CMK (cell line): Measurements from ENCODE around the gene CCDC17.

Experiments used
- DNase-seq: peaks from one replicate; pipeline ENCODE4 v3.0.0-alpha.2; 2010; ENCODE audit warnings: low read depth

The CCDC17 gene

DNA sequence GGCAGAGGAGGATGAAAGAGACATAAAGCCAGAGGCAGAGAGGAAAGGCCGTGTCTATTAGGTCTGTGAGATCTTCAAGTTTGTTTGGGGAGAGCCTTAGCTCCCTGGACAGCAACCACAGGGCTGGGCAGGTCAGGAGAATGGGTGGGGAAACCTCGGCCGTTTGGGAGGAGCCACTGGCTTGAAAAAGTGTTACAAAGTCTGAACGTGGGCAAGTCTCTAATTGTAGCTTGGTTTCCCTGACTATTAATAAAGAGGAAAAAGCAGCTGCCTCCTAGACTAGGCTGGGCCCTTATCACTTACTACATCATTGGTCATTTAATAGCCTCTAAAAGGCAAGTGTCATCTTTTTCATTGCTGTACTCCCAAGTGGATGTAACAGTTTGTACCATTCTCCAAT lies at the start of gene CCDC17:
Gene CCDC17, minus strand, starts transcription at position 83 of the 400 bp plus-strand sequence. CDS start 145 bp downstream, outside the sequence.
- no peak for DNase-seq

DNA sequence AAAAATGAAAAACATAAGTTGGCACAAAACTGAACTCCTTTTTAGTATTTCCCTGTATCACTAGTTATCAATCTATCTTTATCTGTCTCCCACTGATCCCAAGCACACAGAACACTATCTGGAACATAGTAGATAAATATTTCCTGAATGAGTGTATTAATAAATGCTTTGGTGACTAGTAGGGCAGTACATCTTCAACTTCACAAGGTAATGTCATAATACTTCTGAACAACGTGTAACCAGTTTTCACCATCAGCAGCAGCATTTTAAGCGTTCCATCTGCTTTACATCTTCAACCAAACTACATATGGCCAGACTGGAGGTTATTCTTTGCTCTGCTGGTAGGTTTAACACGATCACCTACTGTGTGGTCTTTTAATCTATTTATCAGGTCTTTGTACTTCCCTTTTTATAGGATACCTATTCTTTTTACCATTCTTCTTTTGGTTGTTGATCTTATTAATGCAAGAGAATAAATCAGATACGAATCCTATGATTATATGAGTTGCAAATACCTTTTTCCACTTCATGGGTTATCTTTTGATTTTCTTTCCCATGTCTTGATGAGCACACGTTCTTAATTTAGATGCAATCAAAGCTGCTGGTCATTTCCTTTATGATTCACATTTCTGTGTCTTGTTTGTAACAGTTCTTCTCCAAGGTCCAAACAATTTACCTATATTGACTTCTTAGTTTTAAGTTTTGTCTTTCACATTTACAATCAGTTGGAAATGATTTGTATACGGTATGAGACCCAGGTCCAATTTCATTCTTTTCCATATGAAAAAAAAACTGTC lies 46.2 kb upstream of the CCDC17 start:
- no peak for DNase-seq

DNA sequence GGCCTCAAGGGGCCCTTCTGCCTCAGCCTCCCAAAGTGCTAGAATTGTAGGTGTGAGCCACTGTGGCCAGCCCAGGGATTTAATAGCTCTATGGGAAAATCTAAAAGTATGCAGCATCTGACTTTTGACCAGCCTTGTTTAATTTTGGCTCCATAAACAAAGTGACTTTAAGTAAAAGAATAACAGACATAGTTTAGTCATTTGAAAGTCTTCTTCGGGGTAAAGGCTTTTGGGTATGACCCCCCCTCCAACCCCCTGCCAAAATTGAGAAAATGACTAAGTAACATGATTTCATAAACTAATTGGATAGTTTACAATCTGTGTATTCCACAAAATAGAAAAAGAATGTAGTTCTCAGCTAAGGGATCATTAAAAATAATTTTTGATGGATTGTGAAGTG lies 45.5 kb upstream of the CCDC17 start:
- no peak for DNase-seq

DNA sequence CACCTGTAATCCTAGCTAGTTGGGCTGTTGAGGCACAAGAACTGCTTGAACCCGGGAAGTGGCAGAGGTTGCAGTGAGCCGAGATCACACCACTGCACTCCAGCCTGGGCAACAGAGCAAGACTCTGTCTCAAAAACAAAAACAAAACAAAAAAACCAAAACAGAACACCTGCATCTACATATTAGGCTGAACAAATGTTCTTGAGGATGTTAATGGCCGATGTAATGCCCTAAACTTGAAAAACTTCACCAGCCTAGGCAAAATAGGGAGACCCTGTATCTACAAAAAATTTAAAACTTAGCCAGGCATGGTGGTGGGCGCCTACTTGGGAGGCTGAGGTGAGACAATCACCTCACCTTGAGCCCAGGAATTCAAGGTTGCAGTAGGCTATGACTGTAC lies 44.7 kb upstream of the CCDC17 start:
- DNase-seq = no peak

DNA sequence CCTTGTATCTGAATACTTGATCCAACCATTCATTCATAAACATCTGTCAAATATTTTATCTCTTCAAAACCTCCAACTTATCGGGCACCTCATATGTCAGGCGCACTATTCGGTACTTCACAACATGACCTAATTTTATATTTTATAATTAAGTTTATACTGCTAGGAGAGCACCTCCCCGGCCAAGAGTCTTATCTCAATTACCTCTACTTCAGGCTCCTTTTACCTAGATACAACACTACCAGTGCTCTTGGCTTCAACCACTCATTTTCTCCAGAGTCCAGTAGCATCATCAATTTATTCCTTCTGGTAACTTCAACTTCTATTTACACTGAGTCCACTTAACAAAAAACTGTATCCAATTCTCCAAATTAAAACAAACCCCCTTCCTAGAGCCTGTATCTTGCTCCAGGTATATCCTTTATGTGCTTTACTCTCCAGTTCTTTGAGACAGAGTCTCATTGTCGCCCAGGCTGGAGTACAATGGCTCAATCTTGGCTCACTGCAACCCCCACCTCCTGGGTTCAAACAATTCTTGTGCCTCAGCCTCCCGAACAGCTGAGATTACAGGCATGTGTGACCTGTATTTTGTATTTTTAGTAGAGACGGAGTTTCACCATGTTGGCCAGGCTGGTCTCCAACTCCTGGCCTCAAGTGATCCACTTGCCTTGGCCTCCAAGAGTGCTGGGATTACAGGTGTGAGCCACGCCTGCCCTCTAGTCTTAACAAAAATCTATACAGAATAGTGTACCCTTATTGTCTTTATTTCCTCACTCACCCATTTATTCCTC lies 43.7 kb upstream of the CCDC17 start:
- no peak for DNase-seq

DNA sequence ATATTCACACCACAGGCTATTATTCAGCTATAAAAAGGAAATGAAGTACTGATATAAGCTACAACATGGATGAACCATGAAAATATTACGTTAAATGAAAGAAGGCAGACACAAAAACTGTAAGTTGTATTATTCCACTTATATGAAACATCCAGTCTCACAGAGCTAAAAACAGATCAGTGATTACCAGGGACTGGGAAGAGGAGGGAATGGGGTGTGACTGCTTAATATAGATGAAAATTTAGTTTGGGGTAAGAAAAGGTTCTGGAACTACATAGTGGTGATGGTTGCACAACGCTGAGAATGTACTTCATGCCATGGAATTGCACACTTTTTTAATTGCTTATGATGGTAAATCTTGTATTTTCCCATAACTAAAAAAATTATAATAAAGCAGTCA lies 43.0 kb upstream of the CCDC17 start:
- no peak for DNase-seq

DNA sequence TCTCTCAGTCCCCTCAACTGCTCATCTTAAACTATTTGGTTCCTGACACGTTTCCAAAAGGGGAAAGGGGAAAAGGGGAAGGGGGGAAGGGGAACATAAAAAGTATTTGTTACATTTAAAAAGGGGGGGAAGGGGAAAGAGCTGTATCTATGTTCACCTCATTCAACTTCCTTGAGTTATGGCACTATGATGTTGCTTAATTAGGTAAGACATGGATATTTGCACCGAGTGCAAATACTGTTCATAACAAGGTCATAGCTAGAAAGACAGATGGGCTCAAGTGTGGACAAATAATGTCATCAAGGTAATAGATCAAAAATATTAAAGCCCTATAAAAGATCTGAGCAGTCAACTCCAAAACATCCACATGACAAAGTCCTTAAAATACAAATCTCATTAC lies 36.5 kb upstream of the CCDC17 start:
- no peak for DNase-seq

DNA sequence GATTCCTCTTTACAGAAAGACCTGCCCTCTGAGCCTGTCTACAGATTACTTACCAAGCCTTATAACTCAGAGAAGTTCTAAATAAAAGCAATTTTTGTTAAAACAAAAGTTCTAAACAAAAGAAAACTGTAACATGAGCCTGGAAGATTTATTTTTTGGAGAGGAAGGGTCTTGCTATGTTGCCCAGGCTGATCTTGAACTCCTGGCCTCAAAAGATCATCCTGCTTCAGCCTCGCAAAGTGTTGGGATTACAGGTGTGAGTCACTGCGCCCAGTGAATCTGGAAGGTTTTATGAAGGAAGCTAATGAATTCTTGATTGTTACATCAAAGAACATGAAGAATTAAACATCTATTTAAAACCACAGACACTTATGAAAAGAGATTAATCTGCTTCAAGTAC lies 35.4 kb upstream of the CCDC17 start:
- no peak for DNase-seq

DNA sequence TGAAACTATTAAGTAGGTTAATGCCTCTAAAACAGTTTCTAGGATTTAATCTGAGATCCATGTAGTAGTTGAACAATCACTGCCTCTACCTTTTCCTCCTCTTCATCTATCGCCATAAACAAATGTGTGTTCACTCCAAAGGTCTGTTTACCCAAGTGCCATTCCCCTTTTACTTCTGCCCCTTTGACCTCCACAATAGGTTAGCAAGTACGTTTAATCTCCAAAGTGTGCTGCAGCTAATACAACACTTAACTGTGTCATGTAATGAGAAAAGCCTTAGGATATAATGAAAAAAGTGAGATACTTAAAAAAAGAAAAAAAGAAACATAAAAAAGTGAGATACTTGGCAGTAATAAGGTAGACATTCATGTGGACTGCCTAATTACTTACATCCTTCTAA lies 34.3 kb upstream of the CCDC17 start:
- DNase-seq = no peak

DNA sequence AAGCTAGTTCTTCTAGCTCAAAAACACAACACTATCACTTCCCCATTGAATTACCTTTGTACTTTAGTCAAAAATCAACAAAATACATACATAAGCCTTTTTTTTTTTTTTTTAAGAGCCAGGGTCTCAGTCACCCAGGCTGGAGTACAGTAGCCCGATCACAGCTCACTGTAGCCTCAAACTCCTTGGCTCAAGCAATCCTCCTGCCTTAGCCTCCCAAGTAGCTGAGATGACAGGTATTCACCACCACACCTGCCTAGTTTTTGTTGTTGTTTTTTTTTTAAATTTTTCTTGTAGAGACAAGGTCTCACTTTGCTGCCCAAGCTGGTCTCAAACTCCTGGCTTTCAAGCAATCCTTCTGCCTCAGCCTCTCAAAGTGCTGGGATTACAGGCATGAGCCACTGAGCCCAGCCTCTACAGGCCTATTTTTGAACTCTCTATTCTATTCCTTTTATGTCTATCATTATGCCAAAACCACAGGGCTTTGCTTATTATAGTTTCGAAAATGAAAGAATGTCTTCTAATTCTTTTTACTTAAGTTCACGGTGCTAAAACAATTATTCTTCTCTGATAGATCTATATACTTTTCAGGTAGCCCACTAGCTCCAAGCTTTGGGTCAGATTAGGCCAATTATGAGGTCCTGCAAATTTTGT lies 32.8 kb upstream of the CCDC17 start:
- DNase-seq = no peak

DNA sequence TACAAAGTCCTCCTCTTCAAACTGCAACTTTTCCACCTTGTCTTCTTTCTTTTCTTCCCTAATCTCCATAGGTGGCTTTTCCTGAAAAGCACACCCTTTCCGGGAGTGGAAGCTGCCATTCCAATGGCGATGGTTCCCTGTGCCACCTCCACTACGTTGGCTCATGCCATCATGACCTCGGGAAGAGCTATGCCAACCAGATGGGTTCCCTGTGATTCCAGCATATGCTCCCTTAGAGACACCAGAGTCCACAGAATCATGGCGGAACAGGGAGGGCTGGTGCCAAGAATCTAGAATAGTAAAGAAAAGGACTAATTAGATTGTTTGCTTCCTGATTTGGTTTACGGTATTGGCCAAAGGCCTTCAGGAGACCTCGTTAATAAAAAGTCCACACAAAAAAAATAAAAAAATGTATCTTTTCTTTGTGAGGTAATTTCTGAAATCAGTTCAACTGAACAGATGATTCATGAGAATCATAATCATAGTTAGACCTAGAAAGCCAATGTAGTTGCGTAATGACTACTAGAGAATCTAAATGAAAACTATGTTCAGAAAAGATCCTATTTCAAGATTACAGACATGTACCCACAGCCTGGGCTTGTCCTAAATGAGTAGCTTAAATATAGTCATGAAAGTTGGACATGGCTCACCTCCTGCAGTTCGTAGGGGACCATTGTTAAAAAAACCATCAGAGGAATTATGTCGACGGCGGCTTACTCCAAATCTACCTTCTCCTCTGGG lies 30.9 kb upstream of the CCDC17 start:
- no peak for DNase-seq

DNA sequence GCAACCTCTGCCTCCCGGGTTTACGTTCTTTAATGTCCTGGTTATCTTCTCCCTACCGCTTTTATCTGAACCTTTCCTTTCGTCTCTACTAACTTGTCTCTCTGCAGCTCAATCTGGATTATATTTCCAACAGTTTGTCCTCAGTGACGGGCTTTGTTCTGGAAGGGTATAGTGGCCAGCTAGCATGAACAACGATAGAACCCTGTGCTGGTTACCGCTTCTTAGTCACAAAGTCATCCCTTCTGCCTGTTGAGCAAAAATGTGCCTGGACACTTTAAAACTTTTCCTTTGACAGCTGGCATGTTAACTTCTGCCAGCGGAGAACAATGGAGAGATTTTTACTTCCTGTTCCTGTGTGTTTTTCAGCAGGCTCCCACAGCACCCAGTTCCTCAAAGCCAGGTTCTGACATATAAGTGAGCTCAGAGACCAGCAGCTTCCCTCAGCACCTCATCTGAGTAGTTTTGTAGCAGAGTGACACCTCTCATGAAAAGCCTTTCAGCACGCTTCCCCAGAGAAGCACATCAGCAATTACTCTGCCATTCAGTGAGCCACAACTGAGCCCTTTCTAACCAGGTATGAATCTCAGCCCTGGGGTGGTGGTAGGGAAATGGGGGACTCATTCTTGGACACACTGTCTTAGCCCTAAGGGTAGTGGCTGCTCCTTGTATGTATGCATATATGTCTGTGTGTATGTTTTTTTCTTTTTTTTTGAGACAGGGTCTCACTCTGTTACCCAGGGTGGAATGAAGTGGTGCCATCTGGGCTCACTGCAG lies 23.6 kb upstream of the CCDC17 start:
- no peak for DNase-seq

DNA sequence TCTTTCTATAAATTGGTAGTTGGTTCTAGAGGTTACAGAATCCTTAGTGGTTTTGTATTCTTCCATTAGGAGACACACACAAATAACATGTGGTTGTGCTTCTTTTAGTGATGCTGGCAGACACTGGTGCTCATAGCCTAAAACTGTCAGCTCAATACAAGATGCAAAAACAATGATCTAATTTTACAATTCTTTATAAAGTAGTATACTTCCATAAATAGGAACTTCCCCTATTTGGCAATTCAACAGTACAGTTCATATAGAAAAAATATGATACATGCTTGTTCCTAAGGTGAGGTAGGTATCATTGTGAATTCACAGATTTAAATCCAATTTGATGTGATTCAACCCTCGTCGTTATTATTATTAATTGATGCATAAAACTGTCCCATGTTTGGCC lies 20.8 kb upstream of the CCDC17 start:
- no peak for DNase-seq

DNA sequence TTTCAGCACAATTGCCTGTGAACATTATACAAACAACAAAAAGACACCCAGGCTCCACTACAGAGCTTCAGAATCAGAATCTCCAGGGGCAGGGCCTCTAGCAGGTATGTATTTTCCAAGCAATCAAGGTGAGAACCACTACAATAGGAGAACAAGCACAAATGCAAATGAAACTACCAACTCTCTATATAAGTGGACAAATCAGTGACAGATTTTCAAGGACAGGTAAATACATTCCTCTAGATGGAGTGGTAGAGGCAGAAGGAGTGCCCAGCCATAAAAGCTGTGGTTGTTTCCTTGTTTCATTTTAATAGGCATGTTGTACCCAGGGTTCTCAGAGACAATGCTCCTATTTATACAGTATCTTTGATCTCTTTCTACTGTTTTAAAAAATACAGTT lies 20.1 kb upstream of the CCDC17 start:
- no peak for DNase-seq

DNA sequence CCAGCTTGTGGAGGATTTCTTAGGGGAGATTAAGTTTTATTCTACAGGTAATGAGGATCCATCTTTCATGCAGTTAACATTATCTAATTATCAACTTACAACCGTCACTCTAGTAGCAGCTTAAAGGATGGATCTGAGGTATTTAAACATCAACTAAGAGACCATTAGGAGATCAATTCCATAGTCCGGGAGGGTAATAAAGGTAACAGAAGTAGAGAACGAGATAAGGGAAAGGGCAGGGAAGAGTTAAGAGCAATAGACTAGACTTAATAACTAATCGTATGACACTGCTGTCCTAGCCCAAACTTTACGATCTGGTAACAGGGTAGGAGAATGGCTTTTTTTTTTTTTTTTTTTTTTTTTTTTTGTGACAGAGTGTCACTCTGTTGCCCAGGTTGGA lies 19.5 kb upstream of the CCDC17 start:
- no peak for DNase-seq

DNA sequence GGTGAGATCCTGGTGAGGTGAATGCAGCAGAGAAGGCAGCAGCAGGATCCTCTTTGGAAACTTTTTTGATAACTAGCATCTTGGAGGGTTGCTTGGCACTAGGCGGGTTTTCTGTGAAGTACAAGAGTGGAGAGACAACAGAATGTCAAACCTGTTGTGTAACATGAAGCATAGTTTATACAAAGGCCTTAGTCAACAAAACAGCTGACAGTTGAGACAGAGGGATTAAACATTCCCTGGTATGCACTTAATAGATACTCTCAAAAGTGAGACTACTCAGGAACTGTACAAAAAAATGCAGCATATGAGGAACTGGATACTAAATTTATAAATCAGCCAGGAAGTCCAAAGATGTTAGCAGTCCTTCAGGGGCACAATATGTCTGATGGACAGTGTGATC lies 16.4 kb upstream of the CCDC17 start:
- DNase-seq = no peak

DNA sequence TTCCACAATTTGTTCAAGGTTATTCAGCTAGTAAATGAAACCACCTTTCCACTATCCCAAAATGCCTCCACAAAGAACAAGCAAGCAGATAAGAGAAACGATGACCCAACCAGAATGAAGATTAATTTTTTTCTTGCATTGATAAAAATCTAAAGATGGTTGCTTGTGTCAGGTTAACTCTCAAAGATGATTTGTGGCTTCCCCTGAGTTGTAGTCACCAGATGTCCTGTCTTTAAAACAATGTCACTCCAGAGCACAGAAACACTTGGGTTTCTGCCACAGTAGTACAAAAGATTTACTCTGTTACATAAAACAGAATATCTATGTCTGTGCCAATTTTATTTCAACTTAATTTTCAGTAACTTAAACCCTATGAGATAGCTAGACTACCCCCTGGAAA lies 11.4 kb upstream of the CCDC17 start:
- no peak for DNase-seq

DNA sequence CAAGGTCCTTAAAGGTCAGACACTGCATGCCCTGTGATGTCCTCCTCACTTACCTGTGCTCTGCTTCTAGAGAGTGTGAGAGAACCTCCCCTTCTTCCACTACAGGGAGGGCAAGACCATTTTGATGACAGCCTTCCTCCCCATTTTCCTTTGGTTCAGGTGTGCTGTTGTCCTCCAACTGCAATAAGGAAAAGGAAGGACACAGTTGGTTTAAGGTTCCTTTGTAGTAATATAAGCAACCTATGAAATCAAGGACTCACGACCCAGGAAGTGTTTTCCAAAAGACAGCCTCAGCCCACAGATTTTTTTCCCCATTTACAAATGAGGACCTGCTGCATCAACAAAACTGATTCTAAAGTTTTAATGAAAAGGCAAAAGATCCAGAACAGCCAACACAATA lies 6.6 kb upstream of the CCDC17 start:
- DNase-seq = no peak

DNA sequence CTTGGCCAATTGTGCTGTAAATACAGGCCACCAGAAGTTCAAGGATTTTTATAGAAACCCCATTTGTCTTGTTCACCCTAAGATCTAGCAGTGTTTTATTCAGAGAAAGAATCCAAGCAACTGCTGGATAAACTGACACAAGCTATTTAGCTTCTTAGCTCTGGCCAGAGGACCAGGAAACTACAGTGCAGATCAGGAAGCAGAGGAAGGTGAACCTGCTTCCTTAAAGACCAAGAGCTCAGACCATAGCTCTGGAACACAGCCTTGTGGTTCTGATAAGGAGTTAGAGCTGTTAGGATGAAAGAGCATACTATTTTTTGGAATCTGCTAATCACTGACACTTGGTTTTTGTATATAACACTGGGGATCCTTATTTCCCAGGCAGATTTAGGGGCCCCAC lies 5.2 kb upstream of the CCDC17 start:
- peak; percentile 29 for DNase-seq

DNA sequence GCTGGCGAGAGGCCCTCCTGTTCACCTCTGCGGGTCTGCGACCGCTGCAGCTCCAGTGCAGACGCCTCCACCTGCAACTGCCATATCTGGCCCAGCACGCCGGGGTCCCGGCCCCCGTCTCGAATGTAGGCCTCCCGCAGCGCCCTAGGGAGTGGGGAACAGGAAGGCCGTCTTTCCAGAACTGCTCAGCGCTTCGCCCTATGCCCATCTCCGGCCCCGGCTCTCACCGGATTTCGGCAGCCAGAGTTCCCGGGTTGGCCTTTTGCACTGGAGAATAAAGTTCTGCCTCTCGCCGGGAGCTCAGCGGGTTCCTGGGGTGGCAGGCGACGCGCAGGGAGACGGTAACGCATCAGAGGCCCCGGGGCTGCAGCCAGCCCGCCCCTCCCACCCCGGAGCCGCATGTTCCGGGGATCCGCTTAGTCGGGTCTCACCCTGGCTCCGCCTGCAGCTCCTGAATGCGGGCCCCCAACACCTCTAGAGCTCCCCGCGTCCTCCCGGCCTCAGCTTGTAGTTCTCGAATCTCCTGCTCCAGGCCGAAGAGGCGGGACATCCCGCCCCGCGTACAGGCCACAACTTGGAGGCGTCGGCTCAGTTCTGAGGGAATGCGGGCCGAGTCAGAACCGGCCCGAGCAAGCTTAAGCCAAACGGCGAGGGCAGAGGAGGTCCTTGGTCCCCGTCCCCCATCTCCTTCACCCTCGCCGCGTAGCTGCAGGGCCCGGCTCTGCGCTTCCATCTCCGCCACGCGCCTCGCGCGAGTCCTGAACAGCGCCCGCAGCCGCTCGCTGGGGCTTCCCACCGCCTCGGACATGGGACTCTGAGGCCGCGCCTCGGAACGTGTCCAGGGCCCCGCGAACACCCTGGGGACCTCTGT lies 1.1 kb downstream of the CCDC17 start:
- DNase-seq = no peak
